Karpas-422 (cell line): Measurements from ENCODE around the gene KRTAP10-8. TPM values are rescaled to one million over a fixed set of nuclear protein-coding genes. Genes with fewer than 3 reads are reported as not detected.
"Not testable (repeated sequence)": the region's sequence is repeated elsewhere in the genome, so short reads cannot be mapped to it uniquely, and the experiment has no call there.

Experiments
- DNase-seq: peaks from one replicate; pipeline ENCODE4 v3.0.0-alpha.2; 2015
- H2AFZ ChIP-seq: fragments of 200-600 bp; sonication (generic); 2 replicates; pipeline ENCODE4 v1.6.1; 2014; ENCODE audit warnings: antibody characterized with exemption, low read length, mixed read lengths
- H3K27ac ChIP-seq: fragments of 200-600 bp; sonication (generic); 2 replicates; pipeline ENCODE4 v1.5.1; 2014; ENCODE audit warnings: mild to moderate bottlenecking, low read length, moderate library complexity
- H3K27me3 ChIP-seq: fragments of 200-600 bp; sonication (generic); 2 replicates; pipeline ENCODE4 v1.6.1; 2014; ENCODE audit warnings: low read length, mixed read lengths
- H3K36me3 ChIP-seq: fragments of 200-600 bp; sonication (generic); 2 replicates; pipeline ENCODE4 v1.6.1; 2014; ENCODE audit warnings: low read length, mixed read lengths; ENCODE audit not compliant: insufficient read depth
- H3K4me1 ChIP-seq: fragments of 200-600 bp; sonication (generic); 2 replicates; pipeline ENCODE4 v1.6.1; 2014; ENCODE audit warnings: mild to moderate bottlenecking, low read length, mixed read lengths
- H3K4me2 ChIP-seq: fragments of 200-600 bp; sonication (generic); 2 replicates; pipeline ENCODE4 v1.6.1; 2014; ENCODE audit warnings: low read length, low read depth, mild to moderate bottlenecking; ENCODE audit not compliant: poor library complexity, severe bottlenecking
- H3K4me3 ChIP-seq: fragments of 200-600 bp; sonication (generic); 2 replicates; pipeline ENCODE4 v1.5.1; 2014; ENCODE audit warnings: mild to moderate bottlenecking, antibody characterized with exemption, low read length, mixed read lengths
- H3K79me2 ChIP-seq: fragments of 200-600 bp; sonication (generic); 2 replicates; pipeline ENCODE4 v1.6.1; 2014; ENCODE audit warnings: mild to moderate bottlenecking, low read length, mixed read lengths
- H3K9ac ChIP-seq: fragments of 200-600 bp; sonication (generic); 2 replicates; pipeline ENCODE4 v1.6.0; 2014; ENCODE audit warnings: low read length
- H3K9me2 ChIP-seq: fragments of 200-600 bp; sonication (generic), shearing (Covaris generic); replicated peaks from 2 replicates; pipeline ENCODE4 v1.6.0; 2014; ENCODE audit warnings: mild to moderate bottlenecking, low read length, moderate library complexity; ENCODE audit not compliant: insufficient read depth
- H3K9me3 ChIP-seq: fragments of 300-700, 200-600 bp; sonication (generic); 2 replicates; pipeline ENCODE4 v1.6.1; 2014; ENCODE audit warnings: low read length, mixed read lengths
- H4K20me1 ChIP-seq: fragments of 200-600 bp; sonication (generic); 2 replicates; pipeline ENCODE4 v1.6.1; 2014; ENCODE audit warnings: mild to moderate bottlenecking, antibody characterized with exemption, low read length, low read depth; ENCODE audit not compliant: insufficient read depth
- total RNA-seq: library from RNA; depleted of rRNA; stranded (reverse); fragments of >200 nt; shearing (Covaris generic); gene quantifications from 2 replicates; pipeline ENCODE4 v1.2.3, GENCODE V29; 2014; ENCODE audit warnings: low replicate concordance; rRNA removed

The KRTAP10-8 gene
- total RNA-seq, 1 experiment from 2014 or later = not detected

DNA sequence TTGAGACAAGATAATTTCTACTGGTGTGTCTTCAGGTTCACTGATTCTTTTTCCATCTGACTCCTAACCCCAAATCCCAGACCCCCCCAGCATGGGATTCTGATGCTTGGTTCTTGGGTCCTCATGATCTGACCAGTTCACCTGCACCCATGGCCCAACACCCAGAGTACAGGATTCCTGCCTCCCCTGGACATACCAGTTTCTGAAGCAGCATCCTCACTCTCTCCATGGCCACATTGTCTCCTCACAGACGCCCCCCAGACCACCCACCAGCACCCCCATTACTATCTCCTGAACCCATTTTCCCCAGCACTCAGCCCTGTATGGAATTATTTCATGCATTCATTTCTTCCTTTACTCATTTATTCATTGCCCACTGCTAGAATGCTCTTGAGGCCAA lies 45.0 kb downstream of the KRTAP10-8 start:
- Histone ChIP-seq H3K9me3 (no peaks in the 10 kb centered on the region), H2AFZ (no peak overlapping the region), H4K20me1 (no peaks in the 10 kb centered on the region), H3K36me3 (no peaks in the 10 kb centered on the region), H3K4me1 (no peaks in the 10 kb centered on the region), H3K9me2 (no peaks in the 10 kb centered on the region), H3K27me3 (no peaks in the 10 kb centered on the region), H3K27ac (no peak overlapping the region), H3K4me2 (no peak overlapping the region), H3K79me2 (no peaks in the 10 kb centered on the region), H3K4me3 (no peak overlapping the region), H3K9ac (no peak overlapping the region)
- no peak for DNase-seq

DNA sequence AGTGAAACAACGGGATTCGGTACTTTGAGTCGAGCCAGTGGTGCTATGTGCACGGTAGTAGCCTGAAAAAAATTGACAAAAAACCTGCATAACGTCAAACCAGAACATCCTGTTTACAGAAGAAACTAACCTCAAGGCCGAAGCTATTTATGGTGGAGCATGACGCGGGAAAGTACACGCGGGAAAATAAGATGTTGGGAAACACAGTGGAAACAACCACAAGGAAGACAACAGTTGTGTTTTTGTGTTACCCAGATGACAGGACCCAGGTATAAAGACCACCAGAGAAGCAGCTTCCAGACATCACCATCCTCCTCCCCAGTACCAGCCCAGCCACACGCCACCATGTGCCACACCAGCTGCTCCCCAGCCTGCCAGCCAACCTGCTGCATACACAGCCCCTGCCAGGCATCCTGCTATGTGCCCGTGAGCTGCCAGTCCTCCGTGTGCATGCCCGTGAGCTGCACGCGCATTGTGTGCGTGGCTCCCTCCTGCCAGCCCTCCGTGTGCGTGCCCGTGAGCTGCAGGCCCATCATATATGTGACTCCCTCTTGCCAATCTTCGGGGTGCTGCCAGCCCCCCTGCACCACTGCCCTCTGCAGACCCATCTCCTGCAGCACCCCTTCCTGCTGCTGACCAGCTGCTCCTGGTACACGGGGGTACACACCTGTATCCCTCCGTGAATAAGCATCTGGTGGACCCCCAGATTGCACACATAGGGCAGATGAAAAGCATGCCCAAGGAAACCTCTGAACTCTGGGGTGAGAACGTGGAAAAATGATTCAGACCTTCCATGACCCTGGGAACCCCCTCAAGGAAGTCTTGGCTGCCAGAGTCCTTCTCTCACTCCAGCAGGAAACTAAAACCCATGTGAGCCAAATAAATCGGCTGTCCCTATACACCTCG lies 46.0 kb downstream of the KRTAP10-8 start, which contains the start of gene KRTAP12-3:
Gene KRTAP12-3, plus strand, starts transcription at position 298 of the 906 bp plus-strand sequence. Its CDS starts 48 bp downstream, at position 346.
- no peak for DNase-seq
- H3K4me1 ChIP-seq = no peaks in the 10 kb centered on the region
- no peak within 1 kb of the TSS for H3K4me2 ChIP-seq
- no peak within 1 kb of the TSS for H3K9ac ChIP-seq
- no peaks in the 10 kb centered on the region for H3K79me2 ChIP-seq
- H3K9me3 ChIP-seq = no peaks in the 10 kb centered on the region
- H4K20me1 ChIP-seq = no peaks in the 10 kb centered on the region
- H3K27me3 ChIP-seq = no peaks in the 10 kb centered on the region
- H2AFZ ChIP-seq = no peak within 1 kb of the TSS
- no peaks in the 10 kb centered on the region for H3K9me2 ChIP-seq
- no peaks in the 10 kb centered on the region for H3K36me3 ChIP-seq
- no peak within 1 kb of the TSS for H3K27ac ChIP-seq
- no peak within 1 kb of the TSS for H3K4me3 ChIP-seq

DNA sequence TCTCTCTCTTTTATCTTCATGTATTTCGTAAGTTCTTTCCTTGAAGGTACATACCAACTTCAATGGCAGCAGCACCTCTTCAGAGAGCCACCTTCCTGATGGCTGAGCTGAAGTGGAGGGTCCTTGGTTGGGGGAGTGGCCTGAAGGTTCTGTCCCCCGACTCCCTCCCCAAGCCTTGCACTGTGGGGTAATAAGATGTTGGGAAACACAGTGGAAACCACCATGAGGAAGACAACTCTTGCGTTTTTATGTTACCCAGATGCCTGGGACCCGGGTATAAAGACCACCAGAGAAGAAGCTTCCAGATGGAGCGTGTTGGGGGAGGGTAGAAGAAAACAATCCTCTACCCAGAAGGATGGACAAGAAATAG lies 46.6 kb downstream of the KRTAP10-8 start:
- Histone ChIP-seq H4K20me1 (no peaks in the 10 kb centered on the region), H2AFZ (no peak overlapping the region), H3K9ac (no peak overlapping the region), H3K27ac (no peak overlapping the region), H3K4me2 (no peak overlapping the region), H3K9me2 (no peaks in the 10 kb centered on the region), H3K27me3 (no peaks in the 10 kb centered on the region), H3K4me3 (no peak overlapping the region), H3K36me3 (no peaks in the 10 kb centered on the region), H3K79me2 (no peaks in the 10 kb centered on the region), H3K9me3 (0 out of 2 replicates have a peak, but pooled peaks cover 4% of the 10 kb centered on the region), H3K4me1 (no peaks in the 10 kb centered on the region)
- no peak for DNase-seq

GRCh38 chr21:44658913-44659595 lies 47.2 kb downstream of the KRTAP10-8 start:
- H3K79me2 ChIP-seq = no peaks in the 10 kb centered on the region
- H3K36me3 ChIP-seq = no peaks in the 10 kb centered on the region
- no peaks in the 10 kb centered on the region for H3K27me3 ChIP-seq
- H3K27ac ChIP-seq = no peak overlapping the region
- H4K20me1 ChIP-seq = no peaks in the 10 kb centered on the region
- no peak overlapping the region for H3K4me3 ChIP-seq
- H2AFZ ChIP-seq = no peak overlapping the region
- H3K9me2 ChIP-seq = no peaks in the 10 kb centered on the region
- H3K4me1 ChIP-seq = no peaks in the 10 kb centered on the region
- H3K9me3 ChIP-seq = peaks cover 8% of the 10 kb centered on the region; the same call in 1 of the 2 replicates
- H3K9ac ChIP-seq = no peak overlapping the region
- no peak for DNase-seq
- no peak overlapping the region for H3K4me2 ChIP-seq

GRCh38 chr21:44661567-44661966 lies 49.7 kb downstream of the KRTAP10-8 start:
- not testable (repeated sequence) for DNase-seq

More at GRCh38 chr21:44661567-44661966, 49.7 kb downstream of the KRTAP10-8 start:
- H3K4me3 ChIP-seq, H3K27ac ChIP-seq, H3K27me3 ChIP-seq, H3K9me3 ChIP-seq, H3K4me2 ChIP-seq, H3K9me2 ChIP-seq, H3K79me2 ChIP-seq, H2AFZ ChIP-seq, H4K20me1 ChIP-seq, H3K36me3 ChIP-seq, H3K9ac ChIP-seq, H3K4me1 ChIP-seq: not testable (repeated sequence)

Other genes with a start within 250 kb of the KRTAP10-8 start
- gene LRRC3, start 156.6 kb upstream of the KRTAP10-8 start, total RNA-seq = not detected in 2 replicates
- gene KRTAP10-1, start 71.9 kb upstream of the KRTAP10-8 start, total RNA-seq = not detected in 2 replicates
- not detected in 2 replicates for gene KRTAP10-2, start 60.6 kb upstream of the KRTAP10-8 start, total RNA-seq
- gene KRTAP10-3, start 53.3 kb upstream of the KRTAP10-8 start, total RNA-seq = not detected in 2 replicates
- gene KRTAP10-4, start 38.4 kb upstream of the KRTAP10-8 start, total RNA-seq = not detected in 2 replicates
- gene KRTAP10-5, start 31.5 kb upstream of the KRTAP10-8 start, total RNA-seq = not detected in 2 replicates
- gene KRTAP10-6, start 19.6 kb upstream of the KRTAP10-8 start, total RNA-seq = not detected in 2 replicates
- not detected in 2 replicates for gene KRTAP10-7, start 11.5 kb upstream of the KRTAP10-8 start, total RNA-seq
- gene KRTAP10-9, start 15.0 kb downstream of the KRTAP10-8 start, total RNA-seq = not detected in 2 replicates
- gene KRTAP10-10, start 25.3 kb downstream of the KRTAP10-8 start, total RNA-seq = not detected in 2 replicates
- not detected in 2 replicates for gene KRTAP10-11, start 34.3 kb downstream of the KRTAP10-8 start, total RNA-seq
- gene KRTAP12-4, start 42.6 kb downstream of the KRTAP10-8 start, total RNA-seq = not detected in 2 replicates
- gene KRTAP12-3, start 45.9 kb downstream of the KRTAP10-8 start, total RNA-seq = not detected in 2 replicates
- gene KRTAP12-2, start 54.8 kb downstream of the KRTAP10-8 start, total RNA-seq = not detected in 2 replicates
- not detected in 2 replicates for gene KRTAP12-1, start 70.1 kb downstream of the KRTAP10-8 start, total RNA-seq
- gene KRTAP10-12, start 85.1 kb downstream of the KRTAP10-8 start, total RNA-seq = not detected in 2 replicates
- gene TSPEAR, start 99.5 kb downstream of the KRTAP10-8 start, total RNA-seq = not detected in 2 replicates
- gene UBE2G2, start 189.7 kb downstream of the KRTAP10-8 start, total RNA-seq = 126 and 148 TPM in 2 replicates
- gene SUMO3, start 206.0 kb downstream of the KRTAP10-8 start, total RNA-seq = 70.3 and 80.3 TPM in 2 replicates